PC-3 (cell line): ENCODE measurements around the gene TEX52. TPM values are rescaled to one million over a fixed set of nuclear protein-coding genes. Genes with fewer than 3 reads are reported as not detected.

ENCODE experiments used
- ATAC-seq: fragments of 200-7000 bp; cut with Tn5 transposase; 2 replicates; pipeline ENCODE4 v1.9.1; 2020; ENCODE audit warnings: mild to moderate bottlenecking, moderate library complexity
- BruUV-seq: library from RNA; stranded (reverse); fragments of 400-500 nt; replicated peaks from 2 replicates; lab custom pipeline; 2021; lab: Mats Ljungman, UMichigan
- CTCF ChIA-PET: fragments of 300-600 bp; sonication (Branson Sonifier 250); formaldehyde crosslinking; loops from one replicate; lab custom pipeline; 2022; ENCODE audit warnings: antibody characterized with exemption; lab: Charles Lee
- POLR2A ChIA-PET: fragments of 300-600 bp; sonication (Branson Sonifier 250); formaldehyde crosslinking; loops from one replicate; lab custom pipeline; 2022; ENCODE audit warnings: antibody characterized with exemption; ENCODE audit not compliant: unreplicated experiment; lab: Charles Lee
- DNase-seq: peaks from one replicate; pipeline ENCODE4 v3.0.0-alpha.2; 2015
- H2AFZ ChIP-seq: fragments of 300-600 bp; sonication (generic); 2 replicates; pipeline ENCODE4 v1.6.0; 2016; ENCODE audit warnings: antibody characterized with exemption, low read length
- H3F3A ChIP-seq: fragments of 300-600 bp; sonication (generic); one replicate; pipeline ENCODE4 v1.6.0; 2017; ENCODE audit warnings: antibody characterized with exemption, low read length, control low read depth, mild to moderate bottlenecking; ENCODE audit not compliant: unreplicated experiment
- H3K27ac ChIP-seq: fragments of 300-600 bp; sonication (generic); 2 replicates; pipeline ENCODE4 v1.5.1; 2016; ENCODE audit warnings: mild to moderate bottlenecking, low read length
- H3K27me3 ChIP-seq: fragments of 300-600 bp; sonication (generic); 2 replicates; pipeline ENCODE4 v1.6.1; 2016; ENCODE audit warnings: low read length, mixed read lengths
- H3K36me3 ChIP-seq: fragments of 300-600 bp; sonication (generic); 2 replicates; pipeline ENCODE4 v1.6.1; 2016; ENCODE audit warnings: low read depth, mixed run types, low read length, mixed read lengths
- H3K4me1 ChIP-seq: fragments of 300-600 bp; sonication (generic); 2 replicates; pipeline ENCODE4 v1.5.1; 2016; ENCODE audit warnings: low read length; ENCODE audit not compliant: insufficient read depth
- H3K4me2 ChIP-seq: fragments of 300-600 bp; sonication (generic); 2 replicates; pipeline ENCODE4 v1.6.0; 2016; ENCODE audit warnings: low read length
- H3K4me3 ChIP-seq: fragments of 300-600 bp; sonication (generic); 2 replicates; pipeline ENCODE4 v1.5.1; 2016; ENCODE audit warnings: mild to moderate bottlenecking, low read length, mixed read lengths
- H3K79me2 ChIP-seq: fragments of 300-600 bp; sonication (generic); 2 replicates; pipeline ENCODE4 v1.6.1; 2017; ENCODE audit warnings: low read length, mixed read lengths
- H3K9ac ChIP-seq: fragments of 300-600 bp; sonication (generic); 2 replicates; pipeline ENCODE4 v1.6.0; 2016; ENCODE audit warnings: mild to moderate bottlenecking, low read length
- H3K9me2 ChIP-seq: fragments of 300-600 bp; sonication (generic); replicated peaks from 2 replicates; pipeline ENCODE4 v1.6.1; 2016; ENCODE audit warnings: mixed run types, low read length, mixed read lengths
- H3K9me3 ChIP-seq: fragments of 300-600 bp; sonication (generic); 2 replicates; pipeline ENCODE4 v1.6.1; 2016; ENCODE audit warnings: low read length, mixed read lengths
- H4K20me1 ChIP-seq: fragments of 300-600 bp; sonication (generic); 2 replicates; pipeline ENCODE4 v1.6.1; 2016; ENCODE audit warnings: low read length, mixed read lengths
- EZH2 ChIP-seq: fragments of 300-600 bp; sonication (generic); IDR thresholded peaks from one replicate; pipeline ENCODE4 v1.6.1; 2017; ENCODE audit warnings: antibody characterized with exemption, mild to moderate bottlenecking, low read length; ENCODE audit not compliant: unreplicated experiment
- EZH2phosphoT487 ChIP-seq: fragments of 300-600 bp; sonication (generic); IDR thresholded peaks from 2 replicates; pipeline ENCODE4 v1.6.1; 2018; ENCODE audit warnings: mild to moderate bottlenecking, antibody characterized with exemption, low read length, borderline replicate concordance
- intact Hi-C: fragments of 100-400 bp; cut with micrococcal nuclease; formaldehyde crosslinking; loops from 2 replicates; pipeline ENCODE4 v1.9.0; 2023
- total RNA-seq: library from RNA; depleted of rRNA; stranded (reverse); fragments of >200 nt; gene quantifications from 2 replicates; pipeline ENCODE4 v1.2.3, GENCODE V29; 2014
- TF ChIP-seq, protein P1 (sequence below): fragments of 300-600 bp; sonication (generic); conservative IDR thresholded peaks from 2 replicates; pipeline ENCODE4 v1.5.1; 2017; ENCODE audit warnings: antibody characterized with exemption, low read depth, mild to moderate bottlenecking, low read length

The TEX52 gene
- total RNA-seq, 1 experiment from 2014 or later = not detected

DNA sequence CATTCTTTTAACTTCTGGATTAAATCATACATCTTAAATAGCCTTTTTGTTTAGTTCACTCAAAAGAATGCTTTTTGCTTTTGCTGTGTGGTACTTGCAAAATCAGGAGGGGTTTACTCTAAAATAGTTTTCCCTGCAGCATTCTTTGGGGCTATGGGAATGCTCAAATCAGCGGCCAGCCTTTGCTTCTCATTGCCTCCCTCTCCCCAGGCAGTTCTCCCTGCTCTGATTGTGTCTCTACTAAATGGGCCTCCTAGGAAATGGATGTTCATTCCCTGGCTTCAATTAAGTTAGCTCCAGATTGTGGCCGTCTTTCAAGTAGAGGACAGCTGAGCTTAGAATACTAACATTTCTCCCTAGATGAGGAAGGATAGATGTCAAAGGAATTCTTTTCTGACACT, 38.2 kb upstream of the TEX52 start:
- no TSS peak for BruUV-seq
- CTCF ChIA-PET = interaction anchor here (0.5 kb wide), 1 partner anchor 10 kb away, joined by 13 read pairs; no protein-coding TSS in a partner anchor
- no peak overlapping the region for H3K27ac ChIP-seq
- no peaks in the 10 kb centered on the region for H3K27me3 ChIP-seq
- no peaks in the 10 kb centered on the region for H3K9me2 ChIP-seq
- TF ChIP-seq, protein P1, sequence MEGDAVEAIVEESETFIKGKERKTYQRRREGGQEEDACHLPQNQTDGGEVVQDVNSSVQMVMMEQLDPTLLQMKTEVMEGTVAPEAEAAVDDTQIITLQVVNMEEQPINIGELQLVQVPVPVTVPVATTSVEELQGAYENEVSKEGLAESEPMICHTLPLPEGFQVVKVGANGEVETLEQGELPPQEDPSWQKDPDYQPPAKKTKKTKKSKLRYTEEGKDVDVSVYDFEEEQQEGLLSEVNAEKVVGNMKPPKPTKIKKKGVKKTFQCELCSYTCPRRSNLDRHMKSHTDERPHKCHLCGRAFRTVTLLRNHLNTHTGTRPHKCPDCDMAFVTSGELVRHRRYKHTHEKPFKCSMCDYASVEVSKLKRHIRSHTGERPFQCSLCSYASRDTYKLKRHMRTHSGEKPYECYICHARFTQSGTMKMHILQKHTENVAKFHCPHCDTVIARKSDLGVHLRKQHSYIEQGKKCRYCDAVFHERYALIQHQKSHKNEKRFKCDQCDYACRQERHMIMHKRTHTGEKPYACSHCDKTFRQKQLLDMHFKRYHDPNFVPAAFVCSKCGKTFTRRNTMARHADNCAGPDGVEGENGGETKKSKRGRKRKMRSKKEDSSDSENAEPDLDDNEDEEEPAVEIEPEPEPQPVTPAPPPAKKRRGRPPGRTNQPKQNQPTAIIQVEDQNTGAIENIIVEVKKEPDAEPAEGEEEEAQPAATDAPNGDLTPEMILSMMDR = no peak
- TF ChIP-seq EZH2phosphoT487 (no peak), EZH2 (no peak)
- no peak overlapping the region for H3K9ac ChIP-seq
- no peak overlapping the region for H3K4me3 ChIP-seq
- peaks cover 59% of the 10 kb centered on the region for H3K79me2 ChIP-seq
- intact Hi-C loops = no loop called here
- H3F3A ChIP-seq = no peaks in the 10 kb centered on the region
- no peak for ATAC-seq
- POLR2A ChIA-PET = no interaction called here
- no peaks in the 10 kb centered on the region for H3K36me3 ChIP-seq
- no peak for DNase-seq
- no peak overlapping the region for H2AFZ ChIP-seq
- no peak overlapping the region for H3K4me2 ChIP-seq
- H4K20me1 ChIP-seq = 0 out of 2 replicates have a peak, but pooled peaks cover 3% of the 10 kb centered on the region
- peaks cover 21% of the 10 kb centered on the region for H3K4me1 ChIP-seq
- H3K9me3 ChIP-seq = no peaks in the 10 kb centered on the region

DNA sequence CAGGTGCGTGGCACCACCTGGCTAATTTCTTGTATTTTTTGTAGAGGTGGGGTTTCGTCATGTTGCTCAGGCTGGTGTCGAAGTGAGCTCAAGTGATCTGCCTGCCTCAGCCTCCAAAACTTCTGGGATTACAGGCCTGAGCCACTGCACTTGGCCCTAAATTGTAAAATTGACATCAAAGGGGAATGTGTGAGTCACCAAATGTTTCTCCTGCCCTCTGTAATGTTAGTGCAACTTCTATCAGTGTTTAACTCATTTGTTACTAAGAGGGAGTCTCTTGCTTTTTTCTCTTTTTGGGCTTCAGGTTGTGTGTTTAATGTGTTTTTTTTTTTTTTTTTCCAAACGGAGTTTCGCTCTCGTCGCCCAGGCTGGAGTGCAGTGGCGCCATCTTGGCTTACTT, 36.2 kb upstream of the TEX52 start:
- intact Hi-C loops = no loop called here
- ATAC-seq = peak; percentile 12; the same call in 1 of the 2 replicates
- no TSS peak for BruUV-seq

DNA sequence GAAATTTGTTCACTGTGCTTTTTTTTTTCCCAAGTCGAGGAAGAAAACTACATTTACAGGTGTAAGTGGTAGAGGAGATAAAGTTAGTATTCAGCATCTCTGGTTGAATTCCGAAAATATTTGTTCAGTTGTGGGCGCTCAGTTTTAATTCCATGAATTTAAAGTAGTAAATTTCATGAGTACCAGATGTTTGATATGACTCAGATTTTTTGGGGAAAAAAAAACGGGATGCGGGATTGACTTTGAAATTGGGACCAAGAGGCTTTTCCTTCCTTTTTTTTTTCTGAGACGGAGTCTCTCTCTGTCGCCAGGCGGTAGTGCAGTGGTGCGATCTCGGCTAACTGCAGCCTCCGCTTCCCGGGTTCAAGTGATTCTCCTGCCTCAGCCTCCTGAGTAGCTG, 35.4 kb upstream of the TEX52 start:
- CTCF ChIA-PET = interaction anchor here (0.6 kb wide), 1 partner anchor 142 kb away, joined by 6 read pairs; no protein-coding TSS in a partner anchor

More for the DNA sequence above, 36.2 kb upstream of the TEX52 start:
- Histone ChIP-seq H4K20me1 (0 out of 2 replicates have a peak, but pooled peaks cover 3% of the 10 kb centered on the region), H3K4me2 (peak overlapping the region; percentile 54; the same call in 1 of the 2 replicates), H3K27me3 (no peaks in the 10 kb centered on the region), H3K4me1 (peaks cover 21% of the 10 kb centered on the region), H3K9me3 (no peaks in the 10 kb centered on the region), H3K79me2 (peaks cover 49% of the 10 kb centered on the region), H2AFZ (no peak overlapping the region), H3K9me2 (no peaks in the 10 kb centered on the region), H3K36me3 (peaks cover 3% of the 10 kb centered on the region), H3F3A (no peaks in the 10 kb centered on the region), H3K27ac (no peak overlapping the region), H3K4me3 (no peak overlapping the region), H3K9ac (no peak overlapping the region)
- ChIA-PET CTCF (no interaction called here), POLR2A (no interaction called here)
- DNase-seq = peak; percentile 71
- TF ChIP-seq EZH2 = no peak
- TF ChIP-seq, protein P1 = no peak
- TF ChIP-seq EZH2phosphoT487 = no peak

More for the DNA sequence above, 35.4 kb upstream of the TEX52 start:
- Histone ChIP-seq H3F3A (no peaks in the 10 kb centered on the region), H3K4me2 (peak overlapping the region; percentile 98), H3K4me3 (peak overlapping the region; percentile 99), H3K9ac (peak overlapping the region; percentile 90; the same call in 1 of the 2 replicates), H2AFZ (no peak overlapping the region), H4K20me1 (0 out of 2 replicates have a peak, but pooled peaks cover 3% of the 10 kb centered on the region), H3K9me3 (no peaks in the 10 kb centered on the region), H3K36me3 (peaks cover 7% of the 10 kb centered on the region), H3K4me1 (peaks cover 21% of the 10 kb centered on the region), H3K9me2 (no peaks in the 10 kb centered on the region), H3K79me2 (peaks cover 49% of the 10 kb centered on the region), H3K27me3 (no peaks in the 10 kb centered on the region), H3K27ac (no peak overlapping the region)
- no TSS peak for BruUV-seq
- intact Hi-C loops = no loop called here
- DNase-seq (no peak), ATAC-seq (no peak)
- TF ChIP-seq, protein P1 = no peak
- no peak for TF ChIP-seq EZH2phosphoT487
- POLR2A ChIA-PET = no interaction called here
